ENCODE data around the gene ZNF746. TPM values are rescaled to one million over a fixed set of nuclear protein-coding genes. Genes with fewer than 3 reads are reported as not detected.

The ZNF746 gene
- total and polyA plus RNA-seq, 2 donors (not counting 1 experiment from before 2014, with no cell fraction given) = 5.9 to 21.5 TPM

GRCh38 chr7:149471289-149471953, 26.2 kb downstream of the ZNF746 start:
- Histone ChIP-seq H3K27me3 (ENCODE audit: control insufficient read depth, insufficient read depth, low read length) (no peaks in the 10 kb centered on the region), H4K20me1 (ENCODE audit: control insufficient read depth, extremely low read depth, insufficient read depth, low read length) (no peaks in the 10 kb centered on the region), H3K4me3 (replicated peaks in 1 of 4; ENCODE audit: control extremely low read depth in 1 of 4, insufficient read depth in 1 of 4, low read depth in 3 of 4, low read length in 4 of 4) (no peak overlapping the region), H3K27ac (ENCODE audit: insufficient read depth, low read length) (no peak overlapping the region), H2AFZ (ENCODE audit: low read length) (no peak overlapping the region), H3K9ac (ENCODE audit: insufficient read depth, low read length) (no peak overlapping the region), H3K4me2 (ENCODE audit: extremely low read depth, insufficient read depth, low read length) (no peak overlapping the region), H3K9me3 (ENCODE audit: control insufficient read depth, insufficient read depth, low read depth, low read length) (no peaks in the 10 kb centered on the region), H3K36me3 (ENCODE audit: control insufficient read depth, insufficient read depth, low read length) (peaks cover 14% of the 10 kb centered on the region), H3K4me1 (ENCODE audit: control insufficient read depth, extremely low read depth, insufficient read depth, low read length) (no peaks in the 10 kb centered on the region), H3K79me2 (ENCODE audit: control insufficient read depth, insufficient read depth, low read length) (no peaks in the 10 kb centered on the region)
- no peak for DNase-seq (ENCODE audit: low read depth in 2 of 2)
- TF ChIP-seq EZH2 (IDR thresholded peaks at IDR 0.05; ENCODE audit: low read length, missing control alignments) (no peak), CTCF (conservative IDR thresholded peaks at IDR 0.05 in 1 of 2, IDR thresholded peaks at IDR 0.05 in 1 of 2; ENCODE audit: low read depth in 1 of 2, low read length in 2 of 2) (no peak)

- Histone ChIP-seq H3K4me1 (ENCODE audit: control insufficient read depth, extremely low read depth, insufficient read depth, low read length) (no peaks in the 10 kb centered on the region), H3K27me3 (ENCODE audit: control insufficient read depth, insufficient read depth, low read length) (no peaks in the 10 kb centered on the region), H3K36me3 (ENCODE audit: control insufficient read depth, insufficient read depth, low read length) (peaks cover 9% of the 10 kb centered on the region), H3K9ac (ENCODE audit: insufficient read depth, low read length) (no peak overlapping the region), H2AFZ (ENCODE audit: low read length) (no peak overlapping the region), H3K27ac (ENCODE audit: insufficient read depth, low read length) (no peak overlapping the region), H3K4me3 (replicated peaks in 1 of 4; ENCODE audit: control extremely low read depth in 1 of 4, insufficient read depth in 1 of 4, low read depth in 3 of 4, low read length in 4 of 4) (no peak overlapping the region), H3K4me2 (ENCODE audit: extremely low read depth, insufficient read depth, low read length) (no peak overlapping the region), H4K20me1 (ENCODE audit: control insufficient read depth, extremely low read depth, insufficient read depth, low read length) (no peaks in the 10 kb centered on the region), H3K79me2 (ENCODE audit: control insufficient read depth, insufficient read depth, low read length) (no peaks in the 10 kb centered on the region), H3K9me3 (ENCODE audit: control insufficient read depth, insufficient read depth, low read depth, low read length) (no peaks in the 10 kb centered on the region)
- DNase-seq (ENCODE audit: low read depth in 2 of 2) = no peak
- no peak for TF ChIP-seq EZH2 (IDR thresholded peaks at IDR 0.05; ENCODE audit: low read length, missing control alignments)
- no peak for TF ChIP-seq CTCF (conservative IDR thresholded peaks at IDR 0.05 in 1 of 2, IDR thresholded peaks at IDR 0.05 in 1 of 2; ENCODE audit: low read depth in 1 of 2, low read length in 2 of 2)
Observed at GRCh38 chr7:149469806-149470205, 27.8 kb downstream of the ZNF746 start.

GRCh38 chr7:149468208-149468607, 29.4 kb downstream of the ZNF746 start:
- no peak overlapping the region for H3K4me3 ChIP-seq (replicated peaks in 1 of 4; ENCODE audit: control extremely low read depth in 1 of 4, insufficient read depth in 1 of 4, low read depth in 3 of 4, low read length in 4 of 4)
- TF ChIP-seq EZH2 (IDR thresholded peaks at IDR 0.05; ENCODE audit: low read length, missing control alignments) (no peak), CTCF (conservative IDR thresholded peaks at IDR 0.05 in 1 of 2, IDR thresholded peaks at IDR 0.05 in 1 of 2; ENCODE audit: low read depth in 1 of 2, low read length in 2 of 2) (no peak)
- H3K9me3 ChIP-seq (ENCODE audit: control insufficient read depth, insufficient read depth, low read depth, low read length) = no peaks in the 10 kb centered on the region
- no peaks in the 10 kb centered on the region for H3K4me1 ChIP-seq (ENCODE audit: control insufficient read depth, extremely low read depth, insufficient read depth, low read length)
- no peaks in the 10 kb centered on the region for H3K27me3 ChIP-seq (ENCODE audit: control insufficient read depth, insufficient read depth, low read length)
- H3K9ac ChIP-seq (ENCODE audit: insufficient read depth, low read length) = no peak overlapping the region
- H3K27ac ChIP-seq (ENCODE audit: insufficient read depth, low read length) = no peak overlapping the region
- peaks cover under 1% of the 10 kb centered on the region for H3K36me3 ChIP-seq (ENCODE audit: control insufficient read depth, insufficient read depth, low read length)
- DNase-seq (ENCODE audit: low read depth in 2 of 2) = peak in 1 of 2 donors; percentile 32
- no peaks in the 10 kb centered on the region for H3K79me2 ChIP-seq (ENCODE audit: control insufficient read depth, insufficient read depth, low read length)
- no peaks in the 10 kb centered on the region for H4K20me1 ChIP-seq (ENCODE audit: control insufficient read depth, extremely low read depth, insufficient read depth, low read length)
- H3K4me2 ChIP-seq (ENCODE audit: extremely low read depth, insufficient read depth, low read length) = no peak overlapping the region
- no peak overlapping the region for H2AFZ ChIP-seq (ENCODE audit: low read length)
